ACC112 (cell line): ENCODE results near the gene CYP1B1.

Experiments used
- H2AFZ ChIP-seq: fragments of 200-600 bp; sonication (generic); one replicate; pipeline ENCODE4 v1.6.0; 2017; ENCODE audit warnings: antibody characterized with exemption, low read length; ENCODE audit not compliant: unreplicated experiment
- H3K27ac ChIP-seq: fragments of 200-600 bp; sonication (generic); 2 replicates; pipeline ENCODE4 v1.5.1; 2014; ENCODE audit warnings: low read depth, mild to moderate bottlenecking, antibody characterized with exemption, low read length, moderate library complexity
- H3K27me3 ChIP-seq: fragments of 200-600 bp; sonication (generic); 2 replicates; pipeline ENCODE4 v1.6.1; 2014; ENCODE audit warnings: mild to moderate bottlenecking, antibody characterized with exemption, low read length, moderate library complexity, mixed read lengths; ENCODE audit not compliant: insufficient read depth
- H3K36me3 ChIP-seq: fragments of 200-600 bp; sonication (generic); 2 replicates; pipeline ENCODE4 v1.6.1; 2016; ENCODE audit warnings: mild to moderate bottlenecking, antibody characterized with exemption, low read length, moderate library complexity, mixed read lengths; ENCODE audit not compliant: insufficient read depth
- H3K4me1 ChIP-seq: fragments of 200-600 bp; sonication (generic); one replicate; pipeline ENCODE4 v1.6.1; 2016; ENCODE audit warnings: low read length, mixed read lengths; ENCODE audit not compliant: insufficient read depth, unreplicated experiment, control insufficient read depth
- H3K4me3 ChIP-seq: fragments of 200-600 bp; sonication (generic); 2 replicates; pipeline ENCODE4 v1.5.1; 2014; ENCODE audit warnings: mild to moderate bottlenecking, low read depth, low read length
- H3K79me2 ChIP-seq: fragments of 200-600 bp; sonication (generic); one replicate; pipeline ENCODE4 v1.6.0; 2016; ENCODE audit warnings: low read length; ENCODE audit not compliant: control insufficient read depth, unreplicated experiment, insufficient read depth

Gene CYP1B1

GRCh38 chr2:38098421-38099098 lies 22.6 kb upstream of the CYP1B1 start:
- H3K27ac ChIP-seq = peak overlapping the region; percentile 58
- H2AFZ ChIP-seq = peak overlapping the region; percentile 92
- no peaks in the 10 kb centered on the region for H3K27me3 ChIP-seq
- H3K4me1 ChIP-seq = peaks cover 35% of the 10 kb centered on the region
- H3K4me3 ChIP-seq = peak overlapping the region; percentile 73
- no peaks in the 10 kb centered on the region for H3K36me3 ChIP-seq
- no peaks in the 10 kb centered on the region for H3K79me2 ChIP-seq

GRCh38 chr2:38097988-38098385 lies 22.0 kb upstream of the CYP1B1 start:
- Histone ChIP-seq H3K27me3 (no peaks in the 10 kb centered on the region), H3K36me3 (no peaks in the 10 kb centered on the region), H2AFZ (peak overlapping the region; percentile 92), H3K4me1 (peaks cover 40% of the 10 kb centered on the region), H3K79me2 (no peaks in the 10 kb centered on the region), H3K4me3 (peak overlapping the region; percentile 73), H3K27ac (peak overlapping the region; percentile 58)

GRCh38 chr2:38097258-38097987 lies 21.5 kb upstream of the CYP1B1 start:
- Histone ChIP-seq H3K36me3 (no peaks in the 10 kb centered on the region), H3K27me3 (no peaks in the 10 kb centered on the region), H2AFZ (peak overlapping the region; percentile 92), H3K4me3 (peak overlapping the region; percentile 73; the same call in 1 of the 2 replicates), H3K27ac (peak overlapping the region; percentile 58), H3K4me1 (peaks cover 45% of the 10 kb centered on the region), H3K79me2 (no peaks in the 10 kb centered on the region)

- Histone ChIP-seq H3K4me3 (no peak overlapping the region), H3K4me1 (peaks cover 52% of the 10 kb centered on the region), H3K27me3 (no peaks in the 10 kb centered on the region), H3K36me3 (no peaks in the 10 kb centered on the region), H3K27ac (peak overlapping the region; percentile 47), H2AFZ (peak overlapping the region; percentile 15), H3K79me2 (no peaks in the 10 kb centered on the region)
Measured at GRCh38 chr2:38095996-38096861, 20.3 kb upstream of the CYP1B1 start.

DNA sequence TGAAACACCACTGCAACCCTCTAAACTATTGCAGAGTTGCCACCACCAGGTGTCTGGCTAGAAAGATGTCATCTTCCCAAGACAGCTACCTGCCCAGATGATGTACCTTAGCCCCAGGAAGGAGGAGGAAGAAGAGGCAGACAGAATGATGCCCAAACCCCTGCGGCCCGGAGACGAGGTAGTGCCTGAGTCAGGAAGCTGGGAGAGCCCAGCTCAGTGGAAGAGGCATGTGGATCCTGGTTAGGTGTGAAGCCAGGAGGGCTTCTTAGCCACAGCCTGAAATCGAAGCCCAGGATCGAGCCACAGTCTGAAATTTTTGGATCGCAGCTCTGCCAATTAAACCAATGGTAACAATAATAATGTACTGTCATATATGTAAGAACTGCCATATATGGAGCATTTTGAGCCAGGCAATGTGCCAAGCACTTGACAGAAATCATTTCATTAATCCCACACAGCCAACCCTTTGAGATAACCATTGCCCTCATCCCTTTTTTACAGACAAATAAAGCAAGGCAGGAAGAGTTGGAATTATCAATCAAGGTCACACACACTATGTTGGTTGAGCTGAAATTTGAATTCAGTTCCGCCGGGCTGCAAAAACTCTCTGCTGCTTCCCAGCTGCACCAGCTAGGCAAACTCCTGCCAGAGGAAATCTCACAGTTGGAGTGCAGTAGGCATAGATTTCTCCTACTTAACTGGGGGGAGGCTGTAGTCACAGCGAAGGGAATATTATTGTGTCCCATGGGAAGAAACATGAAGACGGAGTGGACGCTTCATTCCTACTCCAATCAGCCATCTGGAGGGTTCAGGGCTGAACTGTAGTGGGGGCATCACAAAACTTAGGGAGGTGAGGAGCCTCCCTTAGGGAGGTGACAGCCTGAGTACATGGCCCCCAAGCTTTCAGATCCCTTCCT lies 19.4 kb upstream of the CYP1B1 start:
- H3K4me1 ChIP-seq = peaks cover 52% of the 10 kb centered on the region
- no peaks in the 10 kb centered on the region for H3K27me3 ChIP-seq
- H3K4me3 ChIP-seq = no peak overlapping the region
- no peaks in the 10 kb centered on the region for H3K36me3 ChIP-seq
- peak overlapping the region; percentile 26; the same call in 1 of the 2 replicates for H3K27ac ChIP-seq
- H3K79me2 ChIP-seq = no peaks in the 10 kb centered on the region
- H2AFZ ChIP-seq = no peak overlapping the region

DNA sequence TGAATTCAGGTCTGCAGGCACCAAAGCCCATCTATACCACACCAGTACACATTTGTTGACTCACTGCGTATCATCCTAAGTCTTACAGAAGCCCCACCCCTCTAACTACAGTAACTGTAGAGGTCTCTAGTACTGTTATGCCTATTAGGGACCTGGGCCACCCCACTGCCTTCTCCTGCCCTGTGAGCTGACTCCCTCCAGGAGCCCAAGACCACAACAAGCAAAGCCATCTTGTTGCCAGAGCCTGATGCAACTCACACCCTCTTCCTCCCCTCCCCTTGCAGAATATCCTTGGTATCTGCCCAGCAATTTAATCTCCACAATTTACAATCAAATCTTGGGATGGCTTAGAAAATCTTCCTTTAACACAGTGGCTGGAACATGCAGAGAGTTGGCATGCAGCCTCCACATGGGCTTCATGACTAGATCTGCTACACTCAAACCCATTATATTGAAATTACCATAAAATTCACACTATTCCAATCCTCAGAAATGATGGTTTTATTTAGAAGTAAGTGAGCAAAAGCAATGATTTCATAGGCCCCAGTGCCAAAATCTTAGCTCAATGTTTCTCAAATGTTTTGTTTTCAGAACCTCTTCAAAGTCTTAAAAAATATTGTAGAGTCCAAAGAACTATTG lies 17.7 kb upstream of the CYP1B1 start:
- Histone ChIP-seq H3K4me1 (peaks cover 36% of the 10 kb centered on the region), H3K27me3 (no peaks in the 10 kb centered on the region), H3K4me3 (no peak overlapping the region), H2AFZ (no peak overlapping the region), H3K79me2 (no peaks in the 10 kb centered on the region), H3K27ac (no peak overlapping the region), H3K36me3 (no peaks in the 10 kb centered on the region)

- H3K27me3 ChIP-seq = no peaks in the 10 kb centered on the region
- peak overlapping the region; percentile 64 for H2AFZ ChIP-seq
- peaks cover 28% of the 10 kb centered on the region for H3K4me1 ChIP-seq
- H3K79me2 ChIP-seq = no peaks in the 10 kb centered on the region
- no peaks in the 10 kb centered on the region for H3K36me3 ChIP-seq
- no peak overlapping the region for H3K4me3 ChIP-seq
- H3K27ac ChIP-seq = peak overlapping the region; percentile 80
Measured at GRCh38 chr2:38092196-38092902, 16.4 kb upstream of the CYP1B1 start.

GRCh38 chr2:38091760-38092159 lies 15.8 kb upstream of the CYP1B1 start:
- Histone ChIP-seq H2AFZ (peak overlapping the region; percentile 31), H3K36me3 (no peaks in the 10 kb centered on the region), H3K27me3 (no peaks in the 10 kb centered on the region), H3K27ac (peak overlapping the region; percentile 80), H3K4me1 (peaks cover 28% of the 10 kb centered on the region), H3K4me3 (no peak overlapping the region), H3K79me2 (no peaks in the 10 kb centered on the region)

- no peaks in the 10 kb centered on the region for H3K36me3 ChIP-seq
- no peak overlapping the region for H3K27ac ChIP-seq
- peaks cover 20% of the 10 kb centered on the region for H3K4me1 ChIP-seq
- H3K79me2 ChIP-seq = no peaks in the 10 kb centered on the region
- no peak overlapping the region for H3K4me3 ChIP-seq
- H3K27me3 ChIP-seq = no peaks in the 10 kb centered on the region
- H2AFZ ChIP-seq = no peak overlapping the region
Measured at GRCh38 chr2:38090928-38091327, 15.0 kb upstream of the CYP1B1 start.
